DOHH2 (cell line): Measurements from ENCODE around the gene ARPC1B.

Experiments used
- H3F3A ChIP-seq: fragments of 200-600 bp; sonication (generic), shearing (Covaris generic); 2 replicates; pipeline ENCODE4 v1.6.0; 2016; ENCODE audit warnings: antibody characterized with exemption, mild to moderate bottlenecking; ENCODE audit not compliant: control insufficient read depth, insufficient read depth
- H3K27ac ChIP-seq: fragments of 200-600 bp; sonication (generic); 2 replicates; pipeline ENCODE4 v1.5.1; 2014; ENCODE audit warnings: low read depth, mild to moderate bottlenecking, low read length, moderate library complexity
- H3K27me3 ChIP-seq: fragments of 200-600 bp; sonication (generic); 2 replicates; pipeline ENCODE4 v1.6.1; 2014; ENCODE audit warnings: mild to moderate bottlenecking, low read length, mixed read lengths; ENCODE audit not compliant: control insufficient read depth
- H3K36me3 ChIP-seq: fragments of 200-600 bp; sonication (generic); 2 replicates; pipeline ENCODE4 v1.6.1; 2014; ENCODE audit warnings: mild to moderate bottlenecking, low read length, moderate library complexity, mixed read lengths; ENCODE audit not compliant: control insufficient read depth
- H3K4me1 ChIP-seq: fragments of 200-600 bp; sonication (generic); 2 replicates; pipeline ENCODE4 v1.6.1; 2014; ENCODE audit warnings: mild to moderate bottlenecking, low read length, mixed read lengths; ENCODE audit not compliant: control insufficient read depth
- H3K4me2 ChIP-seq: fragments of 200-600 bp; sonication (generic); 2 replicates; pipeline ENCODE4 v1.6.0; 2014; ENCODE audit warnings: mild to moderate bottlenecking, low read length, moderate library complexity
- H3K4me3 ChIP-seq: fragments of 200-600 bp; sonication (generic); 2 replicates; pipeline ENCODE4 v1.5.1; 2014; ENCODE audit warnings: mild to moderate bottlenecking, low read length, mixed read lengths
- H3K79me2 ChIP-seq: fragments of 200-600 bp; sonication (generic); 2 replicates; pipeline ENCODE4 v1.6.1; 2014; ENCODE audit warnings: mild to moderate bottlenecking, low read length, mixed read lengths; ENCODE audit not compliant: control insufficient read depth
- H3K9me2 ChIP-seq: fragments of 200-600 bp; sonication (generic); replicated peaks from 2 replicates; pipeline ENCODE4 v1.6.1; 2014; ENCODE audit warnings: mild to moderate bottlenecking, low read length, mixed read lengths; ENCODE audit not compliant: control insufficient read depth
- H3K9me3 ChIP-seq: fragments of 200-600 bp; sonication (generic); 2 replicates; pipeline ENCODE4 v1.6.1; 2014; ENCODE audit warnings: antibody characterized with exemption, low read length, mixed read lengths; ENCODE audit not compliant: control insufficient read depth, insufficient read depth
- H4K20me1 ChIP-seq: fragments of 200-600 bp; sonication (generic); 2 replicates; pipeline ENCODE4 v1.6.0; 2014; ENCODE audit warnings: low read depth, mild to moderate bottlenecking, antibody characterized with exemption, low read length, moderate library complexity; ENCODE audit not compliant: control insufficient read depth, insufficient read depth
- EZH2phosphoT487 ChIP-seq: fragments of 200-600 bp; sonication (generic); IDR thresholded peaks from 2 replicates; pipeline ENCODE4 v1.6.1; 2017; ENCODE audit warnings: borderline replicate concordance, mild to moderate bottlenecking, antibody characterized with exemption, low read length, moderate library complexity, mixed read lengths
- TF ChIP-seq, protein P1 (sequence below): fragments of 200-600 bp; sonication (generic); IDR thresholded peaks from one replicate; pipeline ENCODE4 v1.5.1; 2014; ENCODE audit warnings: antibody characterized with exemption, mild to moderate bottlenecking, low read depth, low read length; ENCODE audit not compliant: poor library complexity, severe bottlenecking

ARPC1B gene

DNA sequence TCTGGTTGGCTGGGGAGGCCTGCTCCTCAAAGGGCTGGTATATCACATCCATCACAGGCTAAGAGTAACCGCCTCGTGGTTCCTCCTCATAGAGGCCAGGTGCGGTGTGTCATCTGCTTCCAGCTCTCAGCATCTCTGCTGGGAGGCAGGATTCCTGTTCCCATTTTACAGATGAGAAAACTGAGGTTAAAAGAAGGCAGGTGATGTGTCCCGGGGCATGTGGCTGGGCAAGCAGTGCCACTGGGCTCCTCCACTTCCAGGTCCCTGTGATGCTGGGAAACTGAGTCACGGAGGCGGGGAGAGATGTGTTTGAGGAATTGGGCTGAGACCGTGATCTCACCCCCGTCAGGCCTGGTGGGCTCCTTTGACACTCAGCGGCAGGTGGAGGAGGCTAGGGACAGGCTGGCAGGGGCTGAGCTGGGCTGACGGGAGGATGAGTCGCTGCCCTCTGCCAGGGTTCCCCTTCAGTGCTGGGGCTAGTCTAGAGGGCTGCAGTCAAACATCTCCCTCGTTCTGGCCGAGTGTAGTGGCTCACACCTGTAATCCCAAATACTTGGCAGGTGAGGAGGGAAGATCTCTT lies 9.4 kb downstream of the ARPC1B start:
- H3K79me2 ChIP-seq, result peaks cover 53% of the 10 kb centered on the region
- TF ChIP-seq, protein P1, sequence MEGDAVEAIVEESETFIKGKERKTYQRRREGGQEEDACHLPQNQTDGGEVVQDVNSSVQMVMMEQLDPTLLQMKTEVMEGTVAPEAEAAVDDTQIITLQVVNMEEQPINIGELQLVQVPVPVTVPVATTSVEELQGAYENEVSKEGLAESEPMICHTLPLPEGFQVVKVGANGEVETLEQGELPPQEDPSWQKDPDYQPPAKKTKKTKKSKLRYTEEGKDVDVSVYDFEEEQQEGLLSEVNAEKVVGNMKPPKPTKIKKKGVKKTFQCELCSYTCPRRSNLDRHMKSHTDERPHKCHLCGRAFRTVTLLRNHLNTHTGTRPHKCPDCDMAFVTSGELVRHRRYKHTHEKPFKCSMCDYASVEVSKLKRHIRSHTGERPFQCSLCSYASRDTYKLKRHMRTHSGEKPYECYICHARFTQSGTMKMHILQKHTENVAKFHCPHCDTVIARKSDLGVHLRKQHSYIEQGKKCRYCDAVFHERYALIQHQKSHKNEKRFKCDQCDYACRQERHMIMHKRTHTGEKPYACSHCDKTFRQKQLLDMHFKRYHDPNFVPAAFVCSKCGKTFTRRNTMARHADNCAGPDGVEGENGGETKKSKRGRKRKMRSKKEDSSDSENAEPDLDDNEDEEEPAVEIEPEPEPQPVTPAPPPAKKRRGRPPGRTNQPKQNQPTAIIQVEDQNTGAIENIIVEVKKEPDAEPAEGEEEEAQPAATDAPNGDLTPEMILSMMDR, result no peak
- no peak for TF ChIP-seq EZH2phosphoT487
- peak overlapping the region; percentile 10; the same call in 1 of the 2 replicates for H3K27ac ChIP-seq

DNA sequence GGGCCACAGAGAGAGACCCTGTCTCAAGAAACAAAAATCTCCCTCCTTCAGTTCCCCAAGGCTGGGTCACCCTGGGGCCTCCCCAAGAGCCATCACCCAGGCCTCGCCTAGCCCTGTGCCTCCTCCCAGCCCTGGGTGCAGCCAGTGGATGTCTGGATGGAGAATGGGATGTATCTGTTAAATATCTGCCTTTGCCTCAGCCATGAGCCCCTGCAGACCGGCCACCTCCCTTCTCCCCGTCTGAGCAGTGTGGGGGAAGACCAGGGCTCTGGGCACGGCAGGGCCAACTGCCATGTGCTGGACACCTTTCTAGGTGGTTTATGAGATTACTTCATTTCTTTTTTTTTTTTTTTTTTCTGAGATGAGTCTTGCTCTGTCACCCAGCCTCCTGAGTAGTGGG lies 10.0 kb downstream of the ARPC1B start:
- H3K4me2 ChIP-seq, result peak overlapping the region; percentile 22; the same call in 1 of the 2 replicates
- TF ChIP-seq, protein P1, result no peak
- no peak for TF ChIP-seq EZH2phosphoT487
- H3K9me3 ChIP-seq, result no peaks in the 10 kb centered on the region
- no peaks in the 10 kb centered on the region for H4K20me1 ChIP-seq
- peaks cover 72% of the 10 kb centered on the region for H3K36me3 ChIP-seq
- H3K27ac ChIP-seq, result peak overlapping the region; percentile 10
- H3K27me3 ChIP-seq, result no peaks in the 10 kb centered on the region
- H3K9me2 ChIP-seq, result no peaks in the 10 kb centered on the region
- peaks cover 53% of the 10 kb centered on the region for H3K79me2 ChIP-seq
- H3K4me1 ChIP-seq, result peaks cover 46% of the 10 kb centered on the region
- H3F3A ChIP-seq, result peaks cover 12% of the 10 kb centered on the region
- no peak overlapping the region for H3K4me3 ChIP-seq

More for the DNA sequence above, 9.4 kb downstream of the ARPC1B start:
- Histone ChIP-seq H3K9me2 (no peaks in the 10 kb centered on the region), H3K4me2 (peak overlapping the region; percentile 22; the same call in 1 of the 2 replicates), H3K4me3 (no peak overlapping the region), H3F3A (peaks cover 18% of the 10 kb centered on the region), H3K36me3 (peaks cover 67% of the 10 kb centered on the region), H3K4me1 (peaks cover 53% of the 10 kb centered on the region), H4K20me1 (no peaks in the 10 kb centered on the region), H3K9me3 (no peaks in the 10 kb centered on the region), H3K27me3 (no peaks in the 10 kb centered on the region)

DNA sequence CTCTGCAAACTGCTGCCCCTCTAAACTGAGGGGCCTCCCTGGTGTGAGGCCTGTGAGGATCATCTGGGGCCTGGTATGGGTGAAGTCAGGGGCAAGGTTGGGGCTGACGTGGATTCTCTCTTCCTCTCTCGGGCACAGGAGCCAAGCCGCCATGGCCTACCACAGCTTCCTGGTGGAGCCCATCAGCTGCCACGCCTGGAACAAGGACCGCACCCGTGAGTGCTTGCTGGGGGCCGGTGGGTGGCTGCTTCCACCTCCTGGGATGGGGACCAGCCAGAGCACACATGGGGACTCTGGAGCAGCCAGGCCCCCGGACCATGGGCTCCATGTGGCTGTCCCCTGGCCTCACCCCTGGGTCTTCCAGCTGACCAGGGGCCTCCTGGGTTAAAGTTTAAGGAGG lies 11.0 kb downstream of the ARPC1B start:
- H3F3A ChIP-seq, result peaks cover 3% of the 10 kb centered on the region
- no peaks in the 10 kb centered on the region for H3K9me2 ChIP-seq
- H3K4me3 ChIP-seq, result no peak overlapping the region
- peaks cover 43% of the 10 kb centered on the region for H3K79me2 ChIP-seq
- TF ChIP-seq, protein P1, result no peak
- TF ChIP-seq EZH2phosphoT487, result no peak
- peaks cover 77% of the 10 kb centered on the region for H3K36me3 ChIP-seq
- no peaks in the 10 kb centered on the region for H3K9me3 ChIP-seq
- H3K4me2 ChIP-seq, result no peak overlapping the region
- no peaks in the 10 kb centered on the region for H3K27me3 ChIP-seq
- H3K27ac ChIP-seq, result no peak overlapping the region
- H4K20me1 ChIP-seq, result no peaks in the 10 kb centered on the region
- peaks cover 36% of the 10 kb centered on the region for H3K4me1 ChIP-seq
